Neural progenitor cell (in vitro differentiated cells): ENCODE measurements around the gene STRAP. TPM values are rescaled to one million over a fixed set of nuclear protein-coding genes. Genes with fewer than 3 reads are reported as not detected.
"Not testable (repeated sequence)": the region's sequence is repeated elsewhere in the genome, so short reads cannot be mapped to it uniquely, and the experiment has no call there.

Experiments used
- DNase-seq: peaks from one replicate; pipeline ENCODE4 v3.0.0-alpha.2; 2016; ENCODE audit warnings: low spot score
- H2AFZ ChIP-seq: fragments of 200-600 bp; sonication (generic); replicated peaks from 2 replicates; pipeline ENCODE4 v1.6.1; 2016; ENCODE audit warnings: antibody characterized with exemption
- H3F3A ChIP-seq: fragments of 200-600 bp; sonication (generic); 2 replicates; pipeline ENCODE4 v1.6.1; 2016; ENCODE audit warnings: antibody characterized with exemption, low read depth
- H3K27ac ChIP-seq: fragments of 200-600 bp; sonication (generic); 2 replicates; pipeline ENCODE4 v1.5.1; 2016; ENCODE audit warnings: mild to moderate bottlenecking
- H3K27me3 ChIP-seq: fragments of 200-600 bp; sonication (generic); 2 replicates; pipeline ENCODE4 v1.6.1; 2016; ENCODE audit warnings: mild to moderate bottlenecking, moderate library complexity
- H3K36me3 ChIP-seq: fragments of 200-600 bp; sonication (generic); 2 replicates; pipeline ENCODE4 v1.5.1; 2016
- H3K4me1 ChIP-seq: fragments of 200-600 bp; sonication (generic); 2 replicates; pipeline ENCODE4 v1.6.1; 2016; ENCODE audit warnings: mixed run types
- H3K4me2 ChIP-seq: fragments of 200-600 bp; sonication (generic); 2 replicates; pipeline ENCODE4 v1.6.1; 2016
- H3K4me3 ChIP-seq: fragments of 200-600 bp; sonication (generic); 2 replicates; pipeline ENCODE4 v1.5.1; 2016
- H3K79me2 ChIP-seq: fragments of 200-600 bp; sonication (generic); 2 replicates; pipeline ENCODE4 v1.6.1; 2016; ENCODE audit warnings: low read depth
- H3K9ac ChIP-seq: fragments of 200-600 bp; sonication (generic); 2 replicates; pipeline ENCODE4 v1.6.1; 2016
- H3K9me3 ChIP-seq: fragments of 200-600 bp; sonication (generic); 2 replicates; pipeline ENCODE4 v1.5.1; 2016; ENCODE audit warnings: low read depth
- H4K20me1 ChIP-seq: fragments of 200-600 bp; sonication (generic); 2 replicates; pipeline ENCODE4 v1.6.1; 2016; ENCODE audit warnings: low read depth
- H3K27ac Mint-ChIP-seq: 3 replicates; pipeline ENCODE4 v1.8.0; 2021; ENCODE audit warnings: mixed read lengths
- H3K27me3 Mint-ChIP-seq: 2 replicates; pipeline ENCODE4 v1.8.0; 2022; ENCODE audit warnings: low read depth, mild to moderate bottlenecking, inconsistent platforms, moderate library complexity, mixed read lengths; ENCODE audit not compliant: insufficient read depth
- H3K36me3 Mint-ChIP-seq: 3 replicates; pipeline ENCODE4 v1.8.0; 2021; ENCODE audit warnings: mixed read lengths
- H3K4me1 Mint-ChIP-seq: 3 replicates; pipeline ENCODE4 v1.8.0; 2021; ENCODE audit warnings: mixed read lengths
- H3K4me3 Mint-ChIP-seq: 3 replicates; pipeline ENCODE4 v1.8.0; 2021; ENCODE audit warnings: mild to moderate bottlenecking, moderate library complexity, mixed read lengths
- H3K9me3 Mint-ChIP-seq: 3 replicates; pipeline ENCODE4 v1.8.0; 2020; ENCODE audit warnings: mixed read lengths
- EZH2 ChIP-seq: fragments of 200-600 bp; sonication (generic); IDR thresholded peaks from 2 replicates; pipeline ENCODE4 v1.6.1; 2017; ENCODE audit warnings: antibody characterized with exemption, mild to moderate bottlenecking, moderate library complexity
- EZH2phosphoT487 ChIP-seq: fragments of 200-600 bp; sonication (generic); IDR thresholded peaks from 2 replicates; pipeline ENCODE4 v1.6.1; 2017; ENCODE audit warnings: antibody characterized with exemption
- total RNA-seq: library from RNA; depleted of rRNA; stranded (reverse); fragments of >200 nt; gene quantifications from 2 replicates; pipeline ENCODE4 v1.2.3, GENCODE V29; 2015; ENCODE audit warnings: low replicate concordance
- TF ChIP-seq, protein P1 (sequence below): fragments of 200-600 bp; sonication (generic); IDR thresholded peaks from 2 replicates; pipeline ENCODE4 v1.5.1; 2017; ENCODE audit warnings: antibody characterized with exemption, mild to moderate bottlenecking

Gene STRAP
- total RNA-seq, 1 donor from 2014 or later, result 303 TPM

DNA sequence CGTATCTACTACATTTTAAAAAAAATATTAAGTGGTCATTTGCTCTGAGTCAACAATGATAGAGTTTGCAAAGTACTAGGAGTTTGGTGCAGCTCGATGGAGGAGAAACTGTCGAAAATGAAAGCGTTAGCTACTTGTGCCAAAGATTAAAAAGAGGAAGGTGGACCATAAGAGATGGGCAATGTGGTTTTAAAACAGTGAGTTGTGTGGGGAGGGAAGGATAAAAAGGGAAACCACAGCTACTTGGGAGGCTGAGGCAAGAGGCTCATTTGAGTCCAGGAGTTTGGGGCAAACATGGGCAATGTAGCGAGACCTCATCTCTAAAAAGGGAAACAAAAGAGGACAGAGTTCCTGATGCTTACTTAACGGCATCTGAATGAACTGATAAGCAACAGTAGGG, 18.2 kb upstream of the STRAP start:
- Histone ChIP-seq H3K27ac (no peak overlapping the region), H3K9ac (no peak overlapping the region), H4K20me1 (no peaks in the 10 kb centered on the region), H3K36me3 (no peaks in the 10 kb centered on the region), H3K4me1 (peaks cover 4% of the 10 kb centered on the region), H2AFZ (peak overlapping the region; percentile 76), H3K9me3 (no peaks in the 10 kb centered on the region), H3K79me2 (no peaks in the 10 kb centered on the region), H3K27me3 (no peaks in the 10 kb centered on the region), H3K4me3 (no peak overlapping the region), H3F3A (no peaks in the 10 kb centered on the region), H3K4me2 (no peak overlapping the region)
- no peak for DNase-seq
- Mint-ChIP-seq H3K27me3 (no peaks in the 10 kb centered on the region), H3K27ac (no peak overlapping the region), H3K36me3 (no peaks in the 10 kb centered on the region), H3K4me1 (peaks cover 6% of the 10 kb centered on the region), H3K9me3 (peaks cover 2% of the 10 kb centered on the region), H3K4me3 (no peak overlapping the region)
- TF ChIP-seq EZH2phosphoT487 (no peak), EZH2 (no peak)
- TF ChIP-seq, protein P1, sequence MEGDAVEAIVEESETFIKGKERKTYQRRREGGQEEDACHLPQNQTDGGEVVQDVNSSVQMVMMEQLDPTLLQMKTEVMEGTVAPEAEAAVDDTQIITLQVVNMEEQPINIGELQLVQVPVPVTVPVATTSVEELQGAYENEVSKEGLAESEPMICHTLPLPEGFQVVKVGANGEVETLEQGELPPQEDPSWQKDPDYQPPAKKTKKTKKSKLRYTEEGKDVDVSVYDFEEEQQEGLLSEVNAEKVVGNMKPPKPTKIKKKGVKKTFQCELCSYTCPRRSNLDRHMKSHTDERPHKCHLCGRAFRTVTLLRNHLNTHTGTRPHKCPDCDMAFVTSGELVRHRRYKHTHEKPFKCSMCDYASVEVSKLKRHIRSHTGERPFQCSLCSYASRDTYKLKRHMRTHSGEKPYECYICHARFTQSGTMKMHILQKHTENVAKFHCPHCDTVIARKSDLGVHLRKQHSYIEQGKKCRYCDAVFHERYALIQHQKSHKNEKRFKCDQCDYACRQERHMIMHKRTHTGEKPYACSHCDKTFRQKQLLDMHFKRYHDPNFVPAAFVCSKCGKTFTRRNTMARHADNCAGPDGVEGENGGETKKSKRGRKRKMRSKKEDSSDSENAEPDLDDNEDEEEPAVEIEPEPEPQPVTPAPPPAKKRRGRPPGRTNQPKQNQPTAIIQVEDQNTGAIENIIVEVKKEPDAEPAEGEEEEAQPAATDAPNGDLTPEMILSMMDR, result no peak

DNA sequence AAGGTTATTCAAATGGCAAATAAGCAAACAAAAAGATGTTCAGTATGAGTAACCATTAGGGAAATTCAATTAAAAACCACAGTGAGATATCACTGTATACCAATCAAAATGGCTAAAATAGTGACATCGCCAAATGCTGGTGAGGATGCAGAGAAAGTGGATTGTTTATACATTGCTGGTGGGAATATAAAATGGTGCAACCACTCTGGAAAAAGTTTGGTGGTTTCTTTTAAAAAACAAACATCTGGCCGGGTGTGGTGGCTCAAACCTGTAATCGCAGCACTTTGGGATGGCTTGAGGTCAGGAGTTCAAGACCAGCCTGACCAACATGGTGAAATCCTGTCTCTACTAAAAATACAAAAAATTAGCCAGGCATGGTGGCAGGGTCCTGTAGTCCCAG, 14.0 kb upstream of the STRAP start:
- Mint-ChIP-seq H3K4me1 (peaks cover 8% of the 10 kb centered on the region), H3K27me3 (peaks cover 2% of the 10 kb centered on the region), H3K9me3 (peaks cover 2% of the 10 kb centered on the region), H3K36me3 (no peaks in the 10 kb centered on the region), H3K4me3 (no peak overlapping the region), H3K27ac (no peak overlapping the region)
- no peaks in the 10 kb centered on the region for H4K20me1 ChIP-seq
- no peaks in the 10 kb centered on the region for H3K9me3 ChIP-seq
- no peaks in the 10 kb centered on the region for H3K36me3 ChIP-seq
- no peak overlapping the region for H3K4me2 ChIP-seq
- H3K79me2 ChIP-seq, result no peaks in the 10 kb centered on the region
- no peak overlapping the region for H3K4me3 ChIP-seq
- no peak overlapping the region for H2AFZ ChIP-seq
- peaks cover 6% of the 10 kb centered on the region for H3K4me1 ChIP-seq
- H3K9ac ChIP-seq, result no peak overlapping the region
- H3K27ac ChIP-seq, result no peak overlapping the region
- no peaks in the 10 kb centered on the region for H3K27me3 ChIP-seq
- DNase-seq, result no peak
- H3F3A ChIP-seq, result no peaks in the 10 kb centered on the region
- TF ChIP-seq EZH2 (no peak), EZH2phosphoT487 (no peak)
- TF ChIP-seq, protein P1, result no peak

GRCh38 chr12:15873556-15873955, 8.6 kb upstream of the STRAP start:
- Histone ChIP-seq H3F3A (no peaks in the 10 kb centered on the region), H3K9me3 (no peaks in the 10 kb centered on the region), H4K20me1 (no peaks in the 10 kb centered on the region), H3K27me3 (no peaks in the 10 kb centered on the region), H3K36me3 (no peaks in the 10 kb centered on the region), H2AFZ (no peak overlapping the region), H3K4me1 (peaks cover 2% of the 10 kb centered on the region), H3K9ac (no peak overlapping the region), H3K79me2 (no peaks in the 10 kb centered on the region), H3K4me3 (no peak overlapping the region), H3K4me2 (no peak overlapping the region), H3K27ac (no peak overlapping the region)
- Mint-ChIP-seq H3K4me1 (peaks cover 2% of the 10 kb centered on the region), H3K9me3 (peaks cover 2% of the 10 kb centered on the region), H3K4me3 (no peak overlapping the region), H3K36me3 (no peaks in the 10 kb centered on the region), H3K27ac (peak overlapping the region; percentile 64), H3K27me3 (peaks cover 4% of the 10 kb centered on the region)
- no peak for DNase-seq
- TF ChIP-seq, protein P1, result no peak
- no peak for TF ChIP-seq EZH2phosphoT487
- TF ChIP-seq EZH2, result no peak

DNA sequence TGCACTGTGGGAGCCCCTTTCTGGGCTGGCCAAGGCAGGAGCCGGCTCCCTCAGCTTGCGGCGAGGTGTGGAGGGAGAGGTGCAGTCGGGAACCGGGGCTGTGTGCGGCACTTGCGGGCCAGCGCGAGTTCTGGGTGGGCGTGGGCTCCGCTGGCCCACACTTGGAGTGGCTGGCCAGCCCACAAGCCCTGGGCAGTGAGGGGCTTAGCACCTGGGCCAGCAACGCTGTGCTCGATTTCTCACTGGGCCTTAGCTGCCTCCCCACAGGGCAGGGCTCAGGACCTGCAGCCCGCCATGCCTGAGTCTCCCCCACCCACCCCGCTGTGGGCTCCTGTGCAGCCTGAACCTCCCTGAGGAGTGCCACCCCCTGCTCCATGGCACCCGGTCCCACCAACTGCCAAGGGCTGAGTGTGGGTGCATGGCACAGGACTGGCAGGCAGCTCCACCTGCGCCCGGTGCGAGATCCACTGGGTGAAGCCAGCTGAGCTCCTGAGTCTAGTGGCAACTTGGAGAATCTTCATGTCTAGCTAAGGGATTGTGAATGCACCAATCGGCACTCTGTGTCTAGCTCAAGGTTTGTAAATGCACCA, 7.5 kb upstream of the STRAP start:
- H3K9me3 Mint-ChIP-seq, H3K27me3 ChIP-seq, H3K27ac ChIP-seq, H3K27me3 Mint-ChIP-seq, H3K4me1 ChIP-seq, H3K79me2 ChIP-seq, H3K36me3 Mint-ChIP-seq, H3K4me3 ChIP-seq, H3F3A ChIP-seq, H2AFZ ChIP-seq, H3K9ac ChIP-seq, H3K4me1 Mint-ChIP-seq, H3K4me3 Mint-ChIP-seq, H3K27ac Mint-ChIP-seq, H3K9me3 ChIP-seq, DNase-seq, H3K4me2 ChIP-seq, H4K20me1 ChIP-seq, H3K36me3 ChIP-seq: not testable (repeated sequence)
